Stimulated activated CD4-positive, alpha-beta T cell treated with anti-CD3 and anti-CD28 coated beads, Interleukin-1b, Interleukin-23, amount 100 ng/mL, for 4 hours (primary cell): Measurements from ENCODE around the gene C7orf25.

Experiments used
- DNase-seq, 2 donors: peaks; one replicate each; pipeline ENCODE4 v3.0.0-alpha.2; 2020; ENCODE audit warnings: low read depth in 2 of 2

Gene C7orf25

GRCh38 chr7:42911454-42912447 lies at the start of gene C7orf25:
Gene C7orf25, minus strand, starts transcription at chr7:42912070. Its CDS starts 1,170 bp downstream, at chr7:42910900.
- peak; percentile 92 to 93 for DNase-seq

GRCh38 chr7:42961170-42961569 lies 49.3 kb upstream of the C7orf25 start:
- DNase-seq = no peak

GRCh38 chr7:42960762-42961161 lies 48.9 kb upstream of the C7orf25 start:
- no peak for DNase-seq

- no peak for DNase-seq
Measured at GRCh38 chr7:42959549-42959948, 47.7 kb upstream of the C7orf25 start.

GRCh38 chr7:42956062-42956461 lies 44.2 kb upstream of the C7orf25 start:
- DNase-seq = no peak

- DNase-seq = no peak
Measured at GRCh38 chr7:42953994-42954393, 42.1 kb upstream of the C7orf25 start.

- DNase-seq = no peak
Measured at GRCh38 chr7:42952328-42952727, 40.5 kb upstream of the C7orf25 start.

- no peak for DNase-seq
Measured at GRCh38 chr7:42950417-42950816, 38.5 kb upstream of the C7orf25 start.

GRCh38 chr7:42947521-42947920 lies 35.7 kb upstream of the C7orf25 start:
- DNase-seq = no peak

- DNase-seq = no peak
Measured at GRCh38 chr7:42946627-42946950, 34.7 kb upstream of the C7orf25 start.

GRCh38 chr7:42945821-42946626 lies 34.2 kb upstream of the C7orf25 start:
- DNase-seq = no peak

- peak; percentile 68 to 69 for DNase-seq
Measured at GRCh38 chr7:42940985-42941847, 29.3 kb upstream of the C7orf25 start.

- DNase-seq = no peak
Measured at GRCh38 chr7:42939457-42940240, 27.8 kb upstream of the C7orf25 start.

GRCh38 chr7:42935861-42936260 lies 24.0 kb upstream of the C7orf25 start:
- DNase-seq = no peak

- DNase-seq = no peak
Measured at GRCh38 chr7:42934291-42934690, 22.4 kb upstream of the C7orf25 start.

- no peak for DNase-seq
Measured at GRCh38 chr7:42932811-42933591, 21.1 kb upstream of the C7orf25 start.

- peak; percentile 84 to 90 for DNase-seq
Measured at GRCh38 chr7:42931834-42932651, 20.2 kb upstream of the C7orf25 start, which contains the start of the genes MRPL32 and PSMA2. Gene MRPL32, plus strand, starts transcription at chr7:42932376. Its CDS starts 11 bp downstream, at chr7:42932387. Gene PSMA2, minus strand, starts transcription at chr7:42932174. Its CDS starts 16 bp downstream, at chr7:42932158.

GRCh38 chr7:42931447-42931833 lies 19.6 kb upstream of the C7orf25 start:
- no peak for DNase-seq

- DNase-seq = no peak
Measured at GRCh38 chr7:42930889-42931288, 19.0 kb upstream of the C7orf25 start.
